Thoracic aorta endothelial cell (primary cell): ENCODE measurements around the gene BFSP2. TPM values are rescaled to one million over a fixed set of nuclear protein-coding genes. Genes with fewer than 3 reads are reported as not detected.

ENCODE experiments used
- total RNA-seq: library from RNA; depleted of rRNA; stranded (reverse); fragments of >200 nt; gene quantifications from 2 replicates; pipeline ENCODE4 v1.2.3, GENCODE V29; 2012

BFSP2 gene
- total RNA-seq = not detected in 2 replicates

GRCh38 chr3:133400006-133400515 lies at the start of gene BFSP2:
TSS of gene BFSP2 (plus strand) at chr3:133400056. CDS start at chr3:133400084, 28 bp downstream.

Other genes starting within 250 kb of the BFSP2 start
- 251 and 280 TPM in 2 replicates for gene CDV3, start 173.6 kb downstream of the BFSP2 start, total RNA-seq